ENCODE data around the gene INAFM1.

Gene INAFM1

DNA sequence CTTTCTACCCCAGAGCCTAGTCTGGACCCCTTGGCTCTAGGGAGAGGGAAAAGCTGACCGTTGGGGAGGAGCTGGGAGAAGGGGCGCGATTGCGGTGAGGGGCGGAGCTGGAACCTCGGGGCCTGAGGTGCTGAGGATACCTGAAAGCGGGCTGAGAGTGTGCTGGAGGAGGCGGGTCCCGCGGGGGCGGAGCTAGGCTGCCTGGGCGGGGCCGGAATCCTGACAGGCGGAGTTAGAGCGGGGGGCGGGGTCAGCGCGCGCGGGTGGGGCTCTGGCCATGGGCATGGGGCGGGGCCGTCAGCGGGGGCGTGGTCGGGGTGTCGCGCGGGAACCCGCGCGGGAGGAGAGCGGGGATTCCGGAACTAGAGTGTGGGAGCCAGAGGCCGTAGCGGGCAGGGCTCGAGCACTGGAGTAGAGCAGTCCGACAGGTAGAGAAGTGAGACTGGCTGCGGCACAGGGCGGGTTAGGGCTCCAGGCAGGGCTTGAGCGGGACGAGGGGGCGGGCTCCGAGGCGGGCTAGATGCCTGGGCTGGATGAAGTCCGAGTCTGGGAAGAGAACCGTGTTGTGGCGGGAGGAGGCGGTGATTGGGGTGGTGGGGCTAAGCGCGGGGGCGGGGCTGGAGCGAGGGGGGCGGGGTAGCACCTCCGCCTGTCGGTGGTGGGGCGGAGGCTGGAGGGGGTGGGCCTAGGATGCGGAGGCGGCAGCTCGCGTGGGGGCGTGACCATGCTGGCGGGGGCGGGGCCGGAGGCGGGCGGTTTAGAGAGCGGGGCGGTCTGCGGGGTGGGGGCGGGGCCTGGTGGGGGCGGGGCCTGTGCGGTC, at the start of gene INAFM1:
Gene INAFM1 (plus strand): TSS at position 815 of the 820 bp plus-strand sequence. CDS start 35 bp downstream, outside the sequence.
- DNase-seq, result peak; percentile 100

GRCh38 chr19:47225746-47226425, 48.8 kb upstream of the INAFM1 start:
- DNase-seq, result peak; percentile 93

DNA sequence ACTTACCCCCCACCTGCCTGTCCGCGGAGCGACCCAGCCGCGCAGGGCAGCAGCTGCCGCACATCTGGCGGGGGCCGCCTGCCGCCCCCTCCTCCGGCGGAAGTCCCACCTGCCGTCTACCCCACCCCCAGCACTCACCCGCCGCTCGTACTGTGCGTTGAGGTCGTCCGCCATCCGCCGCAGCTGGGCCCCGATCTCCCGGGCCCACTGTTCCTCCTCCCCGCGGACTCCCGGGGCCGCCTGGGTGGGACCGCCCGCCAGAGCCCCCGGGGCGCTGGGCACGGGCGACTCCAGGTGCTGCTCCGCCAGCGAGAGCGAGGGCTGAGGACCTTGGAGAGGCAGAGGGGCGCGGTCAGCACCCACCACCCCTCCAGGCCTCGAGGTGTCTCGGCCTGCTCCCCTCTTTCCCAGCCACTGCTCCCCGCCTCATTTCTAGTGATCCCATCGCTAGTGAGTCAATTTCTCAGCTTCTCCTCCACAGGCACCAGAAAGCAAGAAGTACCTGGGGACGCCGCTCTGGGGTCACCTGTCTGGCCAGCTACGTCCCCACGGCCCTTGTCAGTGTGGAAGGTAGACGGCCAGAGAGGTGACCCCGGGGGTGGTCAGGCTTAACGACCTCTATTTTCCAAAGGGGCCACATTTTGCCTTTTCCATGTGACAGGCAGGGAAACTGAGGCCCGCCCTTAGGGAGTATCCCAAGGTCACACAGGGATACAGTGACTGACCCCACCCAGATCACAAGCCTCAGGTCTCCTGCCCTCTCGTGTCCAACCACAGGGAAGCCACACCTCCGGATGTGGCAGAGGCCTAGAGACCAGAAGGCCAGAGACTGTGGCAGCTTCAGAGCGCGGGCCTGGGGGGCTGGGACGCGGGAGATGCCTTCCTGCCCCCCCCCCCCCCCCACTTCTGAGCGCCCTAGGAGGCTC, 48.0 kb upstream of the INAFM1 start:
- DNase-seq, result peak; percentile 75

DNA sequence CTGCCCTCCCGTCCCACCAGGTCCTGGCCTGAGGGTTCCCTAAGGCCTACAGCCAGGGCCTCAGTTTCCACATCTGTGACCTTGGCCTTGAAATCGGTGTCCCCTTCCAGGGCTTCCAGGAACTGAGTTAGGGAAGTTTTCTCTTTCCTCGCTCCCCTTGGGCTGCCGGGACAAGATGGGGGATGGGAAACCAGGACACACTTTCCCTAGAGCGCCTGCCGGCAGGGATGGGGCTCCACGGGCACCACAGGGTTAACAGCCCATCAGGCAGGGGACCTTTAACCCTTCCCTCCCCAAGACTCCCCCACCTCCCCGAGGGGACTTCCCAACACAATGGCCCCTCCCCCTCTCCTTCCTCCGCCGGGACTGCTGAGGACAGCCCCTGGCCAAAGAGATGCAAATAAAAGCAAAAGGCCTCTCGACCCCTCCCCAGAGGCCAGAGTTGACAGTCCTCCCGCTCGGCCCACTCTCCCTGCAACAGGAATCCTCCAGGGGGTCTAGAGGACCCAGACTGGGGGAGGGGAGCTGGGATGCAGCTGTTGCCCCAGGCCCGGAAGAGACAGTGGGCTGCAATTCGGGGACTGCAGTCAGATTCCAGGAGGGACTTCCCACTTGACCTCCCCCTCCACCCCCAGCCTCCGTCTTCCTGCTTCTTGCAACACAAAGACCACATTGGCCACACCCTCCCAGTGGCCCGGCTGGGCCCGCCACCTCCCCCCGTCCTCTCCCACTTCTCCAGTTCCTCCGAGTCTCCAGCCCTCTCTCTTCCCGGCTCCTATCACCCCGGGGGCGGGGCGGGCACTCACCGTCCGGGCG, 47.1 kb upstream of the INAFM1 start:
- peak; percentile 81 for DNase-seq

GRCh38 chr19:47228168-47228936, 46.3 kb upstream of the INAFM1 start:
- peak; percentile 52 for DNase-seq

DNA sequence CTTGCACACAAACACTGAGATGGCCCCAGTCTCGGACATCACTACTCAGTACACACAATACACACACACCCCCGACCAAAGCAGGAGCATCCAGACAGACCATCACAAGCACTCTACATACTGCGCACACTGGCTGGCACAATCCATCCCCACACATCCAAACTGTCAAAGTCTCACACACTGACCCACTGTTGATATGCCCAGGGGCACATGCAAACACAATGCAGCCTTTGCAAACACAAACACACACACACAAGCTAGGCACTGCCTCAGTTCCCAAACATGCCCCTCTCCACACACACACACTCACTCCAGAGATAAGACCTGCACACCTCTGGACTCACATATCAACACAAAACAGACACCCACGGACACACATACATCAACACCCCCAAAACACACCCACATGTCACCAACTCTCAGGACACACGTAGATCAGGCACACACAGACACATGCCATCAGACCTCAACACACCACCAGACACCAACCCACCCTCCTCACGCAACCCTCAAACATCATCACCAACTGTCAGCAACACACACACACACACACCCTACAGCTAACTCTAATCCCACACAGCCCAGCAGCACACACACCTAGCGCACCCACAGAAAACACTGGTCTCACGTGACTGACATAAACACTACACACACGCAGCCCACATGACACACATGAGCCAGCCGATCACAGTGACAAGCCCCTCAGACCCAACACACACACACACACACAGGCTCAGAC, 45.6 kb upstream of the INAFM1 start:
- peak; percentile 52 for DNase-seq

GRCh38 chr19:47229676-47230053, 45.0 kb upstream of the INAFM1 start:
- DNase-seq, result peak; percentile 60

- peak; percentile 77 for DNase-seq
Observed at GRCh38 chr19:47230054-47230920, 44.4 kb upstream of the INAFM1 start.

GRCh38 chr19:47230921-47231214, 43.8 kb upstream of the INAFM1 start, which contains the start of gene BBC3:
Gene BBC3, minus strand, starts transcription at chr19:47231199. Its CDS starts 2,768 bp downstream, at chr19:47228431.
- no peak for DNase-seq

DNA sequence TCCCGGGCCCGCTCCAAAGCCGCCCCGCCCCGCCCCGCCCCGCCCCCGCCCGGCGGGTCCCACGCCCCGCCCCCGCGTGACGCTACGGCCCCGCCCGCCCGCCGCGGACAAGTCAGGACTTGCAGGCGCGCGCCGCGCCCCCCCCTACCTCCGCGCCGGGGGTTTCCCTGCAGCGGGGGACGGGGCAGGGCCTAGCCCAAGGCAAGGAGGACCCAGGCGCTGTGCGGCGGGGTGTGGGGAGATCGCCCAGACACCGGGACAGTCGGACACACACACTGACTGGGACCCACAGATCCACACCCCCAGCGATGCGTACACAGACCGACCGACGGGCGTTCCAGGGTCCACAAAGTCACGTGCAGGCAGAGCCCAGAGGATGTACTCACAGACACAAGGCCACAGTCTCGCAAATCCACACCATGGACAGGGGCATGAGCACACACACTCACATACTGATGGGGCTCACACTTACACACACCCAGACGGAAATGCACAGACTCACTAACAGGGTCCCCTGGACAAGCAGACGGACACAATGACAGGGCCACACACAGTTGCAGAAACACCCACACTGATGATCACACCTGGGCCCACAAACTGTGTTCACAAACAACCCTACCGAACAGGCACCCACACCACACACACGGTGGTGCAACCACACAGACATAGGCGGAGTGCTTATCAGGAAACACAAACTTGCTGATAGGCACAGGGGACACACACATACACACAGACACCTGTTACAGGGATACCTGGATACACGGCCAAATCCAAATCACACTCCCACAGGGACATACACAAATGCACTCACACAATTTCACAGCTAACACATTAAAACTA, 43.2 kb upstream of the INAFM1 start:
- DNase-seq, result peak; percentile 91

GRCh38 chr19:47232422-47233211, 42.1 kb upstream of the INAFM1 start:
- DNase-seq, result no peak

DNA sequence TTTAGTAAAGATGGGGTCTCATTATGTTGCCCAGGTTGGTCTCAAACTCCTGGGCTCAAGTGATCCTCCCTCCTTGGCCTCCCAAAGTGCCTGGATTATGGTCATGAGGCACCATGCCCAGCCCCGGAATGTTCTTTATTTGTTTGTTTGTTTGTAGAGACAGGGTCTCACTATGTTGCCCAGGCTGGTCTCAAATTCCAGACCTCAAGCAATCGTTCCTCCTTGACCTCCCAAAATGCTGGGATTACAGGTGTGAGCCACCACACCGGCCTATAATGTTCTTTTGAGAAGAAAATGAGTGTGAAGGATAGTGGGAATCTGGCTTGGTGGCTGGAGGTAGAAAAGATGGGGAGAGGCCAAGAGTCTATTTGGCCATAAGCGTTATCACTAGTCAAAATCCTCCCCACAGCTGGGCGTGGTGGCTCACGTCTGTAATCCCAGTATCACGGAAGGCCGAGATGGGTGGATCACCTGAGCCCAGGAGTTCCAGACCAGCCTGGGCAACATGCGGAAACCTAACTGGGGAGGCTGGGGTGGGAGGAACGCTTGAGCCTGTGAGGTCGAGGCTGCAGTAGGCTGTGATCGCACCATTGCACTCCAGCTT, 38.5 kb upstream of the INAFM1 start:
- no peak for DNase-seq

DNA sequence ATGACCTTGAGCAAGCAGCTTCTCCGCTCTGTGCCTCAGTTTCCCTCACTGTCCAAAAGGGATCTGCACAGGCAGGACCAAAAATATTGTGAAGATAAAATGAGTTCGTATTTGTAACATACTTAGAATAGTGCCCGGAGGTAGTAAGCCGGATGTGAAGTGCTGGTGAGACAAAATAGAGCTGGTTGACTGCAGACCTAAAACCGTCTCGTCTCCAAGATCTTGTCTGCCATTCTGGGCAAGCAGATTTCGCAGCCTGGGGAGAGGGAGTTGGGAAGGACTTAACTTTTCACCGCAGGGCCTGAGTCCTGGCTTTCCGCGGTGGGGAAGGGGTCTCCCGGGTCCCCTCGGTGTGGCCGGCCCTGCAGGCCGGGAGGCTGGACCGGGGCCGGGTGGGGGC, 35.5 kb upstream of the INAFM1 start:
- no peak for DNase-seq

DNA sequence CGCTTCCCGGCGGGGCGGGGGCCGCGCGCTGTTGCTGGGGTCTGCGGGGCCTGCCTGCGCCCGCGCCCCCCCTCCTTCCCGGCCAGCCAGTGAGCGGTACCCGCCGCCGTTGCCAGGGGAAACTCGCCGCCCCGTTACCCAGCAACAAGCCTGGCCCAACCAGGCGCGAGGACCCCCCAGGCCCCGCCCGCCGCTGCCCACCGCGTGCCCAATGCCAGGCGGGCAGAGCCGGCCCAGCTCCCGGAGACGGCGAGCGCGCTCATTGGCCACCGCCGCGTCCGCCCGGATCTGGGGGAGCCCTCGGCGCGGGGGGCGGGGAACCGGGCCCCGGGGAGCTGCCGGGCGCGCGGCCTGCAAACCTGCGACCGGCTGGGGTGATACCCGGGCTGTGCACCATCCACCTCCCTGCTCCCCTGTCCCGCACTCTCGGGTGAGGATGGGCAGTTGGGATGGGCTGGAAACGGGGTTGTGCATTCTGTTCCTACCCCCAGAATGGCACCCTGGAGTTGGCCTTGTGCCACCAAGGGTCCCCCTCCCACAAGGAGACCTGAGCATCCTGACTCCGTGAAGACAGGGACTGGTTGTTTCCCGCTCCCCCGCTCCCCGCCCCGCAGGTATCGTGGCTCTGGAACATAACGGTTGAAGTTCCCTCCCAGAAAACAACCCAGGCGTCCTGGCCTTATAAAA, 34.9 kb upstream of the INAFM1 start:
- peak; percentile 77 for DNase-seq

DNA sequence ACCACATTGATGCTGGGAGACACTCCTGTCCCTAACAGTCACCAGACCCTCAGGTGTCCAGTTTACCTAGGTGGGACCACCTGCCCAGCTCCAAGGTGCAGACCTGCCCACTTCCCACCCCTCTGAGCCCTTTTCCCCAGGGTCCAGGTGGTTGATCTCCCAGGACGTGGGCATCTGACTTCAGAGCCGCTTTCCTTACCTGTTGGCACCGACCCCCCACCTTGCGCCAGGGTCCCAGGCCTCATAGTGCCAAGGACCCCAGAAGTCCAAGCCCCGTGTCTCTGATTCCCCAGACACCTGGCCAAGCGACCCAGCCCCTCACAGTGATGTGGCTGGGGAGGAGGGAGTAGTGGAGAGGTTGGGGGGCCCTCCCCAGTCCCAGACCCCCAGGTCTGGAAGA, 34.1 kb upstream of the INAFM1 start:
- DNase-seq, result no peak

- no peak for DNase-seq
Observed at GRCh38 chr19:47240996-47241918, 33.4 kb upstream of the INAFM1 start.

All from right forelimb (tissue), 1 donor.